HFFc6 (cell line): ENCODE results near the gene TCHH. TPM values are rescaled to one million over a fixed set of nuclear protein-coding genes. Genes with fewer than 3 reads are reported as not detected.
"Not testable (repeated sequence)": the region's sequence is repeated elsewhere in the genome, so short reads cannot be mapped to it uniquely, and the experiment has no call there.

Experiments used
- DNase-seq: peaks from one replicate; pipeline ENCODE4 v3.0.0-alpha.2; 2018
- H3K27ac Mint-ChIP-seq: 2 replicates; pipeline ENCODE4 v1.8.0; 2020; ENCODE audit warnings: mild to moderate bottlenecking, mixed read lengths
- H3K27me3 Mint-ChIP-seq: 2 replicates; pipeline ENCODE4 v1.8.0; 2021; ENCODE audit warnings: mild to moderate bottlenecking, moderate library complexity, mixed read lengths; ENCODE audit not compliant: insufficient read depth
- H3K36me3 Mint-ChIP-seq: 2 replicates; pipeline ENCODE4 v1.8.0; 2021; ENCODE audit warnings: low read depth, mixed read lengths
- H3K4me1 Mint-ChIP-seq: 2 replicates; pipeline ENCODE4 v1.8.0; 2020; ENCODE audit warnings: low read depth, mixed read lengths
- H3K4me3 Mint-ChIP-seq: 2 replicates; pipeline ENCODE4 v1.8.0; 2020; ENCODE audit warnings: mild to moderate bottlenecking, moderate library complexity, mixed read lengths
- H3K9me3 Mint-ChIP-seq: 2 replicates; pipeline ENCODE4 v1.8.0; 2020; ENCODE audit warnings: mild to moderate bottlenecking, mixed read lengths
- total RNA-seq, 6 experiments: library from RNA; stranded (reverse); fragmentation: NEBNext Ultra II Directional; extraction: Animal tissue kit (Norgen Biotek cat#: 25700); gene quantifications; 2 replicates in 1 of 6; 3 replicates in 5 of 6; pipeline ENCODE4 v1.2.3, GENCODE V29; 2021
- TF ChIP-seq, protein P1 (sequence below): fragments of 200-600 bp; sonication (generic); IDR thresholded peaks from 2 replicates; pipeline ENCODE4 v1.5.0; 2021; ENCODE audit warnings: antibody characterized with exemption, mild to moderate bottlenecking

TCHH gene
- total RNA-seq, 6 experiments from 2014 or later: 0.03 to 0.05 TPM; not detected in 4

DNA sequence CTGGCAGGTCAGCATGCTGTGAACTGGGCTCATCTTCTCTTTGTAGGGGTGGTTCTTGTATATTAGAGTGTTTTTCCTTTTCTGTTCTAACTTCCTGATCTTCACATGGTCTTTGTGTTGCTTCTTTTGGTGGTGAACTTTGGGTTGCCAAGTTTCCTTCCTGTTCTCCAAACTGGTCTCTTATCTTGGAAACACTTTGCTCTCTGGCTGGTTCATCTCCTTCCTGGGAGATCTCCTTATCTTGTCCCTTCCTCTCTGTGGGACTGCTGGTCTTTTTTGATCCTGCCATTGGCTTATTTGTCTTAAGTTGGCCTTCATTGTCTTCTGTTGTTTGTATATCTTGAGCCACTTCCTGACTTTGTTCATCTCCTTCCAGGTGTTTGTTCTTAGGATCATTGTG lies 28.5 kb downstream of the TCHH start:
- DNase-seq: no peak
- Mint-ChIP-seq H3K4me3 (no peak overlapping the region), H3K36me3 (no peaks in the 10 kb centered on the region), H3K9me3 (no peaks in the 10 kb centered on the region), H3K27ac (no peak overlapping the region), H3K4me1 (no peaks in the 10 kb centered on the region), H3K27me3 (peaks cover 8% of the 10 kb centered on the region)
- TF ChIP-seq, protein P1, sequence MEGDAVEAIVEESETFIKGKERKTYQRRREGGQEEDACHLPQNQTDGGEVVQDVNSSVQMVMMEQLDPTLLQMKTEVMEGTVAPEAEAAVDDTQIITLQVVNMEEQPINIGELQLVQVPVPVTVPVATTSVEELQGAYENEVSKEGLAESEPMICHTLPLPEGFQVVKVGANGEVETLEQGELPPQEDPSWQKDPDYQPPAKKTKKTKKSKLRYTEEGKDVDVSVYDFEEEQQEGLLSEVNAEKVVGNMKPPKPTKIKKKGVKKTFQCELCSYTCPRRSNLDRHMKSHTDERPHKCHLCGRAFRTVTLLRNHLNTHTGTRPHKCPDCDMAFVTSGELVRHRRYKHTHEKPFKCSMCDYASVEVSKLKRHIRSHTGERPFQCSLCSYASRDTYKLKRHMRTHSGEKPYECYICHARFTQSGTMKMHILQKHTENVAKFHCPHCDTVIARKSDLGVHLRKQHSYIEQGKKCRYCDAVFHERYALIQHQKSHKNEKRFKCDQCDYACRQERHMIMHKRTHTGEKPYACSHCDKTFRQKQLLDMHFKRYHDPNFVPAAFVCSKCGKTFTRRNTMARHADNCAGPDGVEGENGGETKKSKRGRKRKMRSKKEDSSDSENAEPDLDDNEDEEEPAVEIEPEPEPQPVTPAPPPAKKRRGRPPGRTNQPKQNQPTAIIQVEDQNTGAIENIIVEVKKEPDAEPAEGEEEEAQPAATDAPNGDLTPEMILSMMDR: no peak

DNA sequence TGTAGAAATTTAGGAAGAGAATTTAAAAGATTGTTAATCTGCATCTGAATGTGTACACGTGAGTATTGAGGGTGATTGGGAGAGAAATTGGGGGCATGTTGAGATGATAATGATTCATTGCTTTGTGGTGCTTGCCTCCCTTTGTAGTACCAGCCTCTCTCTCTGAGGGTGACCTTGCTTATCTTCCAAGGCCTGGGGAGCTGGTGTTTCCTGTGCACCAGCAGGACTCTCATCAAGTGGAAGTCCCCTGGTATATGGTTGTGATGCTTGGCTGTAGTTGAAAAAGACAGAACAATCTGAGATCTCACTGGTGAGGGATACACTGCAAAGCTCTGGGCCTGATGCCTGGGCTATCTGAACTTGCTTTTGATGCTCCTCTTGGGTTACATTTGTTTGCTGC lies 30.4 kb downstream of the TCHH start:
- Mint-ChIP-seq H3K27ac (no peak overlapping the region), H3K9me3 (no peaks in the 10 kb centered on the region), H3K4me3 (no peak overlapping the region), H3K27me3 (peaks cover 12% of the 10 kb centered on the region), H3K36me3 (no peaks in the 10 kb centered on the region), H3K4me1 (no peaks in the 10 kb centered on the region)
- TF ChIP-seq, protein P1: no peak
- no peak for DNase-seq

DNA sequence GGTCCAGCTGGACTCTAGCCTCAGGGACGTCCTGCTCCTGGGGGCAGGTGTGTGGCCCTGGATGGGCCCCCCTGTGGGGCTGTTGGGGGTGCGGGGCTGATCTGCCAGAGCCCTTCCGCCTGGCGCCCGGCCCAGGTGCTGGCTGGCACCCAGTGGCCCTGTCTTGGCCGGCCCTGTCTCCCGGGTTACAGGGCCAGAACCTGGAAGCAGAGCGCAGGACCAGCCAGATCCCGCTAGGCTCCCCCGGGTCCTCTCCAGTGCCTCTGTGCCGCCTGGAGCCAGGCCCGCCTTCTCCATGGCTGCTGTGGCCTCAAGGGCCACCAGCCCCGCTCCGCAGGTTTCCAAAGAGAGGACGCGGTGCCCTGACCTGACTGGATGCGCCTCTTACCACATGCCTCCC lies 34.2 kb downstream of the TCHH start:
- H3K27me3 Mint-ChIP-seq: peaks cover 18% of the 10 kb centered on the region
- H3K4me1 Mint-ChIP-seq, H3K36me3 Mint-ChIP-seq, DNase-seq, H3K27ac Mint-ChIP-seq, H3K9me3 Mint-ChIP-seq, H3K4me3 Mint-ChIP-seq: not testable (repeated sequence)

DNA sequence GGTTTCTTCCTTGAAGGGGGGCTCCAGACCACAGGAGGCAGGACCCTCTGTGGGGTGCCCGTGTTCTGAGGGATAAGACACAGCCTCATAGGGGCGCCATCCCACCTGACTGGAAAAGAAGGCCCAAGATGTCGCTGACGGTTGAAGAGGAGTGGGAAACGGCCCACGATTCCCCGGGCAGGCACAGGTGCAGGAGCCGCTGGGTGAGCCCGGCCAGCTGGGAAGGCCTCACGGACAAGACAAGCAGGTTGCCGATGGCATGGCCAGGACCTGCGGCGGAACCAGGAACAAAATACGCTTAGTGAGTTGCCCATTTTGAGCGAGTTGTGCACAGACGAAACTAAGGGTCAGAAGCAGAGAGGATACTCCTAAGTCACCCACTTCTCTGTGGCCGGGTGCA lies 34.8 kb downstream of the TCHH start:
- peaks cover 18% of the 10 kb centered on the region for H3K27me3 Mint-ChIP-seq
- not testable (repeated sequence) for DNase-seq, H3K4me1 Mint-ChIP-seq, H3K4me3 Mint-ChIP-seq, H3K9me3 Mint-ChIP-seq, H3K36me3 Mint-ChIP-seq, H3K27ac Mint-ChIP-seq

DNA sequence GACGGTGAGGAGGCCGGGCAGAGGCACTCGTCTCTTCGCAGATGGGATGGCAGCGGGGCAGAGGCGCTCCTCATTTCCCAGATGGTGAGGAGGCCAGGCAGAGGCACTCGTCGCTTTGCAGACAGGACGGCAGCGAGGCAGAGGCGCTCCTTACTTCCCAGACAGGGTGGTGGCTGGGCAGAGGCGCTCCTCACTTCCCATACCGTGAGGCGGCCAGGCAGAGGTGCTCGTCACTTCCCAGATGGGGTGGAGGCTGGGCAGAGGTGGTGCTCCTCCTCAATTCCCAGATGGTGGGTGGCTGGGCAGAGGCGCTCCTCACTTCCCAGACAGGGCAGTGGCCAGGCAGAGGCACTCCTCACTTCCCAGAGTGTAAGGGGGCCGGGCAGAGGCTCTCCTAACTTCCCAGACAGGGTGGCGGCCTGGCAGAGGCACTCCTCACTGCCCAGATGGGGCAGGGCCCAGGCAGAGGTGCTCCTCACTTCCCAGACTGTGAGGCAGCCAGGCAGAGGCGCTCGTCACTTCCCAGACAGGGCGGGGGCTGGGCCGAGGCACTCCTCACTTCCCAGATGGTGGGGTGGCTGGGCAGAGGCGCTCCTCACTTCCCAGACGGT lies 36.3 kb downstream of the TCHH start:
- Mint-ChIP-seq H3K9me3 (no peaks in the 10 kb centered on the region), H3K27me3 (peaks cover 20% of the 10 kb centered on the region), H3K36me3 (no peaks in the 10 kb centered on the region), H3K27ac (no peak overlapping the region), H3K4me1 (no peaks in the 10 kb centered on the region), H3K4me3 (no peak overlapping the region)
- TF ChIP-seq, protein P1: no peak
- DNase-seq: no peak

DNA sequence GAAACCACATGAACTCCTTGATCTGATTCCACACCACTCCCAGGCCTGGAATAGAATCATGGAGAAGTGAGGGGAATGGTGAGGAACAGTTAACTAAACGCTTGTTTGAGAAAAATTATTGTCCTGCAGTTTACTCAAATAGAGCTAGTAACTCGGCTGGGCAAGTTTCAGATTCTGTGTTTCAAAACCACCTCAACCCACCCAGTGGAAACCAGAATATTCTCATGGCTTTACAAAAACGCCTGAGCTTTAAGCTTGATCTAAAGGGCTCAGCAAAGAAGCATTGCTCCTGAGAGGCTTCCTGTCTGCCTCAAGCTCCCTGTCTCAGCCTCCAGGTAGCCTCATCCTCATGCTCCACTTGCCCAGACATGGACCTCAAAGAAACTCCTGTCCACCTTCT lies 42.9 kb downstream of the TCHH start:
- no peak overlapping the region for H3K27ac Mint-ChIP-seq
- no peak overlapping the region for H3K4me3 Mint-ChIP-seq
- no peaks in the 10 kb centered on the region for H3K36me3 Mint-ChIP-seq
- DNase-seq: no peak
- TF ChIP-seq, protein P1: no peak
- no peaks in the 10 kb centered on the region for H3K9me3 Mint-ChIP-seq
- H3K27me3 Mint-ChIP-seq: peaks cover 5% of the 10 kb centered on the region
- H3K4me1 Mint-ChIP-seq: no peaks in the 10 kb centered on the region

DNA sequence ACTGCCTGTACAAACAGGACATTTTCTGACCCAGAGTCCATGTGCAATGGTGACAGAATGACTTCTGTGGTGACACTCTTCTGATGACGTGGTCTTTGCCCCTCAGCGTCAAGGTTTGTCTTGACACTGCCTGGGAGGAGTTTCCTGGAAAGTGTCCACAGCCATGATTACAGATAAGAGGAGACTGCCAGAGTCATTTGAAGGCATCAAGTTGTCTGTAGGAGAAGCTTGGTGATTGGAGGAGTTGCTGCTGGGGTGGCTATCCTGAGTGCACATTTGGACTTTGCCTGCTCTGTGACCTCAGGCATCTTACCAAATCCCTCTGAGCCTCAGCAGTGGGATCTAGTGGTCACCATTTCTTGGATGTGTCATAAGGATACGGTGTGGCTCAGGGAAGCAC lies 44.1 kb downstream of the TCHH start:
- H3K27ac Mint-ChIP-seq: no peak overlapping the region

More for the DNA sequence above, 44.1 kb downstream of the TCHH start:
- no peak overlapping the region for H3K4me3 Mint-ChIP-seq
- no peak for DNase-seq
- H3K9me3 Mint-ChIP-seq: no peaks in the 10 kb centered on the region
- peaks cover 2% of the 10 kb centered on the region for H3K27me3 Mint-ChIP-seq
- TF ChIP-seq, protein P1: no peak
- no peaks in the 10 kb centered on the region for H3K36me3 Mint-ChIP-seq
- no peaks in the 10 kb centered on the region for H3K4me1 Mint-ChIP-seq
